ENCODE measurements around the gene NPTXR.

GRCh38 chr22:38846412-38846811 is 2.6 kb upstream of the NPTXR start:
- TF ChIP-seq EZH2 (IDR thresholded peaks at IDR 0.05; ENCODE audit: insufficient read depth, poor library complexity, severe bottlenecking) = no peak
- TF ChIP-seq EZH2phosphoT487 (IDR thresholded peaks at IDR 0.05; ENCODE audit: insufficient read depth, low read depth) = no peak

Measured in GM23248 (cell line).